ENCODE results near the gene POLL.

POLL gene

DNA sequence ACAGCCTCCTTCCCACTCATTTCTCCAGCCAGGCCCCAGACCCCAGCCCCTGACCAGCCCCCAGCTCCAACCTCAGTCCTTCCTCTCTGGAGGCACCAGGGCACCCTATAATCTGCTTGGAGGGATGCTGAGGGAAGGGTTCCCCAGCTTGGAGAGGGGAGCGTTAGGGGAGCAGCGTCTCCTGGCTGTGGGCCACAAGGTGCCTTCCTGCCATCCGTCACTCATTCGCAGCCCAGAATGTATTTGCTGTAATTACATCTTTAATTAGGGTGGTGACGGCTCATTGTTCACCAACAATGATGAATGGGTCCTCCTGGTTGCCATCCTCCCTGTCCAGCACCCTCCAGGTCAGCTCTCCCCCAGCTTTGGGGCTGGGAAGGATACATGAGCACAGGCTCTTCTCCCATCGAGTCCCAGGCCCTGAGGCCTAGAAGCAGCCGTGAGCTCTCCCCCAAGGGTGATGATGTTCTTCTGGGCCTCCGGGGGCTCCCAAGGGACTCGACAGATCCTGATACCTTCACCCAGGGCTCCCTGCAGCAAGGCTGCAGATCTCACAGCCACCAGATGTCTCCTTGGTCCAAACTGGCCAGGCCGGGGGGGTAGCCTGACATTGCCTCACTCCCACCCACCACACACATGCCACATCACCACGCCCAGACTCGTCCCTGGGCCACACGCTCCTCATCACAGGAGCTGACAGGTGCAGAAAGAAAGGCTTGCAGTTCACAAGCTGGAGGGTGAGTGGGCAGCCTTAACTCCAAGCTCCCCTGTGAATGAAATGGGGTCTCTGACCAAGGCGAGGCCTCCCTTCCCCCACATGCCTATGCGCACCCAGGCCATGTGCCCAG lies 26.8 kb downstream of the POLL start:
- TF ChIP-seq, protein P1, sequence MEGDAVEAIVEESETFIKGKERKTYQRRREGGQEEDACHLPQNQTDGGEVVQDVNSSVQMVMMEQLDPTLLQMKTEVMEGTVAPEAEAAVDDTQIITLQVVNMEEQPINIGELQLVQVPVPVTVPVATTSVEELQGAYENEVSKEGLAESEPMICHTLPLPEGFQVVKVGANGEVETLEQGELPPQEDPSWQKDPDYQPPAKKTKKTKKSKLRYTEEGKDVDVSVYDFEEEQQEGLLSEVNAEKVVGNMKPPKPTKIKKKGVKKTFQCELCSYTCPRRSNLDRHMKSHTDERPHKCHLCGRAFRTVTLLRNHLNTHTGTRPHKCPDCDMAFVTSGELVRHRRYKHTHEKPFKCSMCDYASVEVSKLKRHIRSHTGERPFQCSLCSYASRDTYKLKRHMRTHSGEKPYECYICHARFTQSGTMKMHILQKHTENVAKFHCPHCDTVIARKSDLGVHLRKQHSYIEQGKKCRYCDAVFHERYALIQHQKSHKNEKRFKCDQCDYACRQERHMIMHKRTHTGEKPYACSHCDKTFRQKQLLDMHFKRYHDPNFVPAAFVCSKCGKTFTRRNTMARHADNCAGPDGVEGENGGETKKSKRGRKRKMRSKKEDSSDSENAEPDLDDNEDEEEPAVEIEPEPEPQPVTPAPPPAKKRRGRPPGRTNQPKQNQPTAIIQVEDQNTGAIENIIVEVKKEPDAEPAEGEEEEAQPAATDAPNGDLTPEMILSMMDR (IDR thresholded peaks at IDR 0.05; ENCODE audit: extremely low read depth, insufficient read depth, missing control alignments), result no peak
- DNase-seq (ENCODE audit: low spot score), result no peak
- in situ Hi-C loops (cut with MboI; ENCODE audit: low pct_unique_long_range_greater_than_20kb, low sequenced_read_pairs, unreplicated experiment), result loop anchor here (25.0 kb wide), 2 partner anchors 249 to 349 kb away; no protein-coding TSS in a partner anchor

- TF ChIP-seq, protein P1 (IDR thresholded peaks at IDR 0.05; ENCODE audit: extremely low read depth, insufficient read depth, missing control alignments), result no peak
- in situ Hi-C loops (cut with MboI; ENCODE audit: low pct_unique_long_range_greater_than_20kb, low sequenced_read_pairs, unreplicated experiment), result loop anchor here (25.0 kb wide), 2 partner anchors 248 to 348 kb away; no protein-coding TSS in a partner anchor
- DNase-seq (ENCODE audit: low spot score), result no peak
Observed at GRCh38 chr10:101560298-101561067, 27.6 kb downstream of the POLL start.

GRCh38 chr10:101559596-101560297 lies 28.3 kb downstream of the POLL start:
- in situ Hi-C loops (cut with MboI; ENCODE audit: low pct_unique_long_range_greater_than_20kb, low sequenced_read_pairs, unreplicated experiment), result loop anchor here (25.0 kb wide), 2 partner anchors 247 to 347 kb away; no protein-coding TSS in a partner anchor
- TF ChIP-seq, protein P1 (IDR thresholded peaks at IDR 0.05; ENCODE audit: extremely low read depth, insufficient read depth, missing control alignments), result no peak
- no peak for DNase-seq (ENCODE audit: low spot score)

- DNase-seq (ENCODE audit: low spot score), result no peak
- in situ Hi-C loops (cut with MboI; ENCODE audit: low pct_unique_long_range_greater_than_20kb, low sequenced_read_pairs, unreplicated experiment), result loop anchor here (25.0 kb wide), 2 partner anchors 247 to 347 kb away; no protein-coding TSS in a partner anchor
- TF ChIP-seq, protein P1 (IDR thresholded peaks at IDR 0.05; ENCODE audit: extremely low read depth, insufficient read depth, missing control alignments), result no peak
Observed at GRCh38 chr10:101558671-101559595, 29.1 kb downstream of the POLL start.

DNA sequence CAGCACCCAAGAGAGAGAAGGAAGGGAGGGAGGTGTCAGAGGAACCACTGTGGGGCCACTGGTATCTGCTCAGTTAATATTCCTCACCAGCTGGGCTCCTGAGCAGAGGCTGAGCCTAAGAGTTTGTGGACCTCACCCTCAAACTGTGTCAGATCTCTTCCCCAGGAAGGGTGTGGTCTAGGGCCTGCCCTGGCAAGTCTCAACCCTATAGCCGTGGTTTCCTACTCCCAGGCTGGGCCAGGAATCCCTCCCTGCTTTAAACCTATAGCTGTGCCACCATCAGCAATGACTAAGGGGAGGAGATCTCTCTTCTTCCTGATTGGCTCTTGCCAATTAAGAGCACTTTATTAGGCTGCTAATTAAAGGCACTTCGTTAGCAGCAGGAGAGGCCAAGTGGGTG lies 29.9 kb downstream of the POLL start:
- in situ Hi-C loops (cut with MboI; ENCODE audit: low pct_unique_long_range_greater_than_20kb, low sequenced_read_pairs, unreplicated experiment), result loop anchor here (25.0 kb wide), 2 partner anchors 246 to 346 kb away; no protein-coding TSS in a partner anchor
- DNase-seq (ENCODE audit: low spot score), result no peak
- TF ChIP-seq, protein P1 (IDR thresholded peaks at IDR 0.05; ENCODE audit: extremely low read depth, insufficient read depth, missing control alignments), result no peak

Measured in GM13977 (cell line).